ENCODE measurements around the gene NEDD4L.

DNA sequence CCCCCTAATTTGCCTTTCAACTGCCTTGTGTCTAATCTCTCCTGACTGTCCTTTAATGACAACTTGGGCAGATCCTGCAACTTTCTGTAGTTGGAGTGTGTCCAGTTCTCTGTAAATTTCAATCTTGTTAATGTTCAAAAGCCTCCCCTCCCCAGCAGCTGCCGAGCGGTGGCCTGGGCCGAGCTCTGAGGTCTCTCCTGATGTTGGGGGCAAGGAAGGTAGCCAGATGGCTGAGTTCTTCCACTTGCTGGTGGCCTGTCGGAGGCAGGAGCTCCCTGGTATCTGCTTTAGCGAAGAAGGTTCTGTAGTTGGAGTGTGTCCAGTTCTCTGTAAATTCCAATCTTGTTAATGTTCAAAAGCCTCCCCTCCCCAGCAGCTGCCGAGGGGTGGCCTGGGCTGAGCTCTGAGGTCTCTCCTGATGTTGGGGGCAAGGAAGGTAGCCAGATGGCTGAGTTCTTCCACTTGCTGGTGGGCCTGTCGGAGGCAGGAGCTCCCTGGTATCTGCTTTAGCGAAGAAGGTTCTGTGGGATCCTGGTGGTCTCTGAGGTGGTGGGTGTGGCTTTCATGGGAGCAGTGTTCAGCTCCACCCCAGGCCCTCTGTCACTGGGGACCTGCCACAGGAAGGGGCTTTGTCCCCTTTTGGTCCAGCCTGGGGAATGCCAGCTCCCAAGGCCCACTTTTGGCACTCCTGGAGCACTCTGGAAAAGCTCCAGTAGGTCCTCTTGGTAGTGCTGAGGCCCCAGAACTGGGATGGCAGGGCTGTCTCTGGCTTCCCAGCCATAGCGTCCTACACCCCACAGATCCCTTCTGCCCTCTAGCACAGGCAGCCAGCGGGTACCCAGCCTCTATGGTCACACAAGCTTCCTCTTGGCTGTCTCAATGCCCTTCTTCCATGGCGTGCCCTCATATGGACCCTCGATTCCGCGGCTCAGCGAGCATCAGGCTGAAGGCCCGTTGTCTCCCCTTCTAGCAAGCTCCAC lies 373.0 kb downstream of the NEDD4L start:
- TF ChIP-seq, protein P1, sequence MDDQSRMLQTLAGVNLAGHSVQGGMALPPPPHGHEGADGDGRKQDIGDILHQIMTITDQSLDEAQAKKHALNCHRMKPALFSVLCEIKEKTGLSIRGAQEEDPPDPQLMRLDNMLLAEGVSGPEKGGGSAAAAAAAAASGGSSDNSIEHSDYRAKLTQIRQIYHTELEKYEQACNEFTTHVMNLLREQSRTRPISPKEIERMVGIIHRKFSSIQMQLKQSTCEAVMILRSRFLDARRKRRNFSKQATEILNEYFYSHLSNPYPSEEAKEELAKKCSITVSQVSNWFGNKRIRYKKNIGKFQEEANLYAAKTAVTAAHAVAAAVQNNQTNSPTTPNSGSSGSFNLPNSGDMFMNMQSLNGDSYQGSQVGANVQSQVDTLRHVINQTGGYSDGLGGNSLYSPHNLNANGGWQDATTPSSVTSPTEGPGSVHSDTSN (IDR thresholded peaks at IDR 0.05), result no peak
- TF ChIP-seq GABPA (IDR thresholded peaks at IDR 0.05; ENCODE audit: low read depth), result no peak

Data from SK-N-SH (cell line).